AML-193 (cell line): Measurements from ENCODE around the gene UBR4.
A peak's percentile ranks its signal among the peaks of the same experiment; 100 is the strongest.

Experiments used
- DNase-seq, 2 experiments: peaks; one replicate each; lab custom pipeline; 2025; lab: John Stamatoyannopoulos, UW

Gene UBR4

DNA sequence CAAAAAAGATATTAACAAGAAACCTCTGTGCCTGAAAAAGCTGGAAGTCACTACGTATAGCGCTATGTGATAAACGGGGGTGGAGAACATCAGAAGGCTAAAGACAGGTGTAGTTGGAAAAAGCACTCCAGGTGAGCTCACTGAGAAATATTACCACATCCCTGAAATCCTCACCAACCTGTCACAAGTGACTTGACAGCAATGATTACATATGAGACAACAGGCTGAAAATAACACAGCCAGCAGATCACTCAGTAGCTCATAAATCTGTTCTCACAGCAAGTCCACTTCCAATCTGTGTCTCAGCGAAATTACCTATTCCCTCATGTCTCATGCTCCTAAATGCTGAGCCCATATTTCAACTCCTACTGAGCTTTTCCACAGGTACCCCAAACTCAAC lies 120.5 kb downstream of the UBR4 start:
- no peak for DNase-seq

DNA sequence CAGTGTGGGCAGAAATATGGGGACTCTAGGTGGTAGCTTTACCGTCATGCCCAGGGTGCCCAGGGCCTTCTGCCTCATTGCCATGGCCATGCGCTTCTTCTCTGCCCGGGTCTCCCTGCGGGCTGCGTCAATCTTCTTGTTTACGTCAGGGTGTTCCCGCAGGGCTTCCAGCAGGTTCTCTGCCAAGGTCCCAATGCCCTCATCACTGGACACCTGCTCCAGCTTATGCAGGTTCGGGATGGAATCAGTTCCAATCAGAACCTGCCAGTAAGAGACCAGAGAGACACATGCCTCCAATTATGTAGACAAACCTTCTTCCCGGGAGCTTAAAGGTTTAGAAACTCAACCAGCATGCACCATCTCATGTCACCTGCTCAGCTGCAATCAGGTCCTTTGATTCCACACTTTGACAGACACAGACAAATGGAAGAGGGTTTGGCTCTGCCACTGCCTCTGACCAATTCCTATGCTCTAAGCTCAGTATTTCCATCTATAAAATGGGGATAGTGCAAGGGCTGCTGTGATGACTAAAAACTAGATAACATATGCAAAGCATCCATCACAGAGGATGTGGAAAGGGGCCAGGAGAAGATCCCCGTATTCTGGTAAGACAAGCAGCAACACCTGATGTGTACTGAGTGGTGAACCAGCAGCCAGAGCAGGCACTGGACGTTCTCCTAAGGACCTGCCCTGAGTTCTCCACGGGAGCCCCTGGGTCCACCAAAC lies 121.2 kb downstream of the UBR4 start:
- DNase-seq: no peak

DNA sequence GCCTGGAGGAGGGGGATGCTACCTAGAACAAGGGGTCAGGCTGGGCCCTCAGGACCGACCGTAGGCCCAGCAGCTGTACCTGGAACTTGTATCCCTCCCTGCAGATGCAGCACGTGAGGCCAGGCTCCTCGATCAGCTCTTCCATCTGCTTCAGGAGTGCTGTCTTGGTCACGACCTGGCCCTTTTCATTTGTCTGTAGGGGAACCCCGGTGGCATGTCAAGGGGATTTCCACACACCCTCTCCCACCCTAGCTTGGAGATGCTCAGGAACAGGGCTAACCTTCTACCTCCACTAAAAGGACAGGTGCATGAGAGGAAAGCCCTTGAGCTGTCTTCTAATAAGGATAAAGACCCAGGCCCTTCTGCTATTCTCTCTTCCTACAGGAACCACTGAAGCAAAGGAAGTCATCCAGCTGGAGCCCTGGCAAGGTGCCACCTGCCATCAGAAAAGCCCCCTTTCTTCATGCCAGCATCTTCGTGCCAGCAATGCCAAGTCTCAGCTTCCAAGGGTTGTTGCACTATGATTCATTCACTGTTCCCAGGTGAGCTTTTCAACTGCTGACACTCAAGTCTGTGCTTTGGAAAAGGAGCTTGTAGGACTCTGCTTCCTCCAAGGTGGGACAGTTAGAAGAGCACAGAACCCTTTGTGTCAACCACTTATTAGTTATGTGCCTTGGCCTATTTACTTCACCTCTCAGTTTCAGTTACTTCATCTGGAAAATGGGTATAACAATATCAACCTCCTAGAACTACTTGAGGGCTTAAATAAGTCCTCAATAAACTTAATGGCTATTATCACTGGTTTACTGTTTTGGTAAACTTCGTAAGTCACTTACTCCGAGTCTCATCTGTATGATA lies 122.1 kb downstream of the UBR4 start:
- DNase-seq: no peak

DNA sequence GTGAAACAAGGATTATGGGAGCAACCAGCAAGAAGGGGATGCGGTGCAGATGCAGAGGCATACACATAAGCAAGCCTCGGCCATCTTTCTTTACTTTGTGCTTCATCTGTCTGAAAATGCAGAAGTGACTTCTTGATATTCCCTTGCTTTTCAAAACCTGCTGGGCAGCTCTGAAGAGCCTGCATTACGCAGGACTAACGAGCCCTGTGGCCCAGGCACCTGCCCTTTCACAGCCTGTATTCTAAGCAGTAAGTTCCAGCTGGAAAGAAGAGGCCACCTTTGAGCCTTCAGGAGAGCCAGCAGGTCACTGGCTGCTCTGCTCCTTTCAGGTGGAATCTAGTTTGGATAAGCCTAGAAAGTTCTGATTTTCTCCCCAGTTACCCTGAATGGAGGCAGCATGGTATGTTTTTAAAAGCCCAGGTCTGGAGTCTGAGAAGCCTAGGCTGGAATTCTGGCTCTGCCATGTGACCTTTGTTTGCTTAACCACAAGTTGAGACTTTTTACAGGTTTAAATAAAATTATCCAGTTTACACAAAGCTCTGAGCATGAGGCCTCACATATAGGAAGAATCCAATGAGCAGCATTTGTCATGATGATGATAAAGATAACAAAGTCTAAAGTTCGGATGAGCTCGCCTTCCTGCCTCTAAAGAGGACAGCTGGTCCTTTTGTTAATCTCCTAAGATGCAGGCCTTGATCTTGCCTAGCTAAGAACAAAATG lies 122.9 kb downstream of the UBR4 start:
- no peak for DNase-seq

DNA sequence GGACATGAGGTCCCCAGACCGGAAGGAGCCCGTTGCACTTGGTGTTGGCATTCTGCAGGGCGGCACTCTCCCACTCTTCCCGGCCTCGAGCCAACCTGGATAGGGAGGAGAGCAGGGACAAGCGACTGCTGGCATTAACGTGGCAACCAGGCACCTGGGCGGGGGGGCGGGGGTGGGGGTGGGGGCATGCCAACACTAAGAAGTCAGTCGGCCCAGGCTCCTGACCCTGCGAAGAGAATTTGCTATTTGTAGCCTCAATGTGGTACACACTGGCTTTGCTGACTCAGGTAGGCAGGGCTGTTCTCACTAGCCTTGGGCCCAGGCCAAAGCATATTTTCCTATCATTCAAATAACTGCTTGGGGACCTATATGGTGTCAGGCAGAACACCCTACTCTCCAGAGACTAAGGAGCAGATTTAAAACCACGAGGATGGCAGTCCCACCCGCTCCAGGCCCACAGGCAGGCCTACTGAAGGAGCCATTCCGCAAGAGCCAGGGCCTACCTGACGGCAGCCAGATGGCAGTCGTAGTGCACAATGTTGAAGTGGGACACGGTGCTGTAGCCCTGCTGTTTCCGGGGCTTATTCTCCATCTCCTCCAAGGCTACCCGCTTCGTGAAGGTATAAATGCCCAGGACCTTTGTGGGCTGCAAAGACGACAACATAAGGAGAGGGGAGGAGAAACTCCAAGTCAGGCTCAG lies 123.7 kb downstream of the UBR4 start:
- DNase-seq: no peak

DNA sequence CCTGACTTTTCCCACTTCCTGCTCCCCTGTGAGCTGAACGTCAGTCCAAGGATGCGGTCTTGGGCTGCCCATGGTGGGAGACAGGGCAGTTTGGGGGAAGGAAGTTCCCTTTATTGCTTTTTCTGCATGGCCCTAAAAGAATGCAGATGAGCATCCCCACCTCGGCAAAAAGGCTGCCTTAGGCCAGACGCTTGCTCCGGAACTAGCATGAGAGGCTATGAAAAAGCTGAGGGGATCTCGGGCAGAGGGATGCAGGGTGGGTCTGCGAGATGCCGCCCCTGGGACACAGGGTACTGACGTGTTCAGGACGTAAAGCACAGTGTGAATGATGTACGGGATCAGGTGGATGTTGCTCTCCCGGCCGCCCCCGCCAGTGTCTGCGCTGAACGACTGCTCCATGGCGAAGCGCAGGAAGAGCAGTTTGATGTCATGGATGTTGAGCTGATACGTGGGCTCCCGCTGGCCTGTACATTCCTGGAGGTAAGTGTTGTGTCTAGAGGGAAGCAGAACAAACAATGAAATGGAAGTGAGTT lies 125.8 kb downstream of the UBR4 start:
- no peak for DNase-seq

DNA sequence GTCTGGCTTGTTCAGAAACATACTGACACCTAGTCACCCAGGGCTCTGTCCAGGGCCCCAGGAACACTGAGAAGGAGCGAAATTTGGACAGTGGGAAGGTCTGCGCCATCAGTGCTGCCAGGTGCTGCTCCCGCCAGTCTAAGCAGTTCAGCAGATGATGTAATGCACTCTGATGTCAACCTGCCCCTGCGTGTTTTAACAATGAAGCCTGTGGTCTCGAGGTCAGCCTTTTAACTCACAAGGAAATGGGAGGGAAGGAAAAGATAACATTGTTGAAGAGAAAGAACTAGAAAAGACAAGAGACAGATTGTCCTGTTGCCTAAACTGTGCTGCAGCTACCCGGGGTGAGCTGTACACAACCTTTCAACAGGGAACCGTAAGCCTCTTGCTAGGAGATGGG lies 127.0 kb downstream of the UBR4 start:
- no peak for DNase-seq

DNA sequence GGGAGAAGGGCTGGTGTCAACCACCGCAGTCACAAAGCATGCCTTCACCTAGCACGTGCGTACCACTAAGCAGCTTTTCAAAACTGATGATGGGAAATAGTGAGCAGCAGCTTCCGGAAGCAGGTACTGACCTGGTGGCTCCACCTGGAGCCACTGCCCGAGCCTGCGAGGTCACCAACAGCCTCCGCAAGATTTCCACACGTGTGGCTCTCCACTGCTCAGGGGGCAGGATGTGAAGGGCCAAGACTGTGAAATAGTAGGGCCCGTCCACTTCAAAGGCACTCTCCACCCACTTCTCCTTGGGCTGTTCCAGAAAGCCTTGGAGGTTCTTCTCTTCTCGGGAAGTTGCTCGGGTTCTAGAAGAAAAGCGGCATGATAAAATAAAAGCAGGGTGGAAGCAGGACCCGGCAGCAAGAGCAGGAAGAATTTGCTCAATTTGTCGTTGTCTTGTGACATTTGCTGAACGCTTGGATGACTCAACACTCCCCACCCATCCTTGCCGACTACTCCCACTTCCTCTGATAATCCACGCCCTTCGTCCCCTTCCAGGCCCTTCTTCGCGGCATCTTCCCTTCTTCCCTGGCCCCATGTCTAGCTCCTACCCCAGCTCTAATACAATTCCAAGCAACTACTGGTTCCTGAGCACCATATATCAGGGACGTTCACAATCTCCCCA lies 128.7 kb downstream of the UBR4 start:
- peak in 1 of 2 experiments; percentile 2 for DNase-seq

DNA sequence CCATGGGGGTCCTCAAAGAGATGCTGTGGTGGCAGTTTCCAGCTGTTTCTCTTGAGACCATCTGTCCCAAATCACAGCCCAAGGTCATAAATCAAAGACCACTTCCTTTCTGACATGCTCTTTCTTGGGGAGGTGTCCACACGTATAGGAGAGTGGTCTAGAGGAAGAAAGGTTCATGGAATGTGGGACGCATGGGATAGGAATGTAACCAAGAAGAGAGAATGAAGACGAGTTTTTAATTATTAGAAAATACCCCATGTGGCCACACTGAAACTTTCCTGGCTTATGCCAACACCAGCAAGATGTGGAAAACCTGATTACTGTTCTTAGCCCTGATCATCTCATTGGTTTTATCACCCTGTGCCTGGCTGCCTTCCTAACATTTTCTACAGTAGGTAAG lies 129.3 kb downstream of the UBR4 start:
- no peak for DNase-seq

DNA sequence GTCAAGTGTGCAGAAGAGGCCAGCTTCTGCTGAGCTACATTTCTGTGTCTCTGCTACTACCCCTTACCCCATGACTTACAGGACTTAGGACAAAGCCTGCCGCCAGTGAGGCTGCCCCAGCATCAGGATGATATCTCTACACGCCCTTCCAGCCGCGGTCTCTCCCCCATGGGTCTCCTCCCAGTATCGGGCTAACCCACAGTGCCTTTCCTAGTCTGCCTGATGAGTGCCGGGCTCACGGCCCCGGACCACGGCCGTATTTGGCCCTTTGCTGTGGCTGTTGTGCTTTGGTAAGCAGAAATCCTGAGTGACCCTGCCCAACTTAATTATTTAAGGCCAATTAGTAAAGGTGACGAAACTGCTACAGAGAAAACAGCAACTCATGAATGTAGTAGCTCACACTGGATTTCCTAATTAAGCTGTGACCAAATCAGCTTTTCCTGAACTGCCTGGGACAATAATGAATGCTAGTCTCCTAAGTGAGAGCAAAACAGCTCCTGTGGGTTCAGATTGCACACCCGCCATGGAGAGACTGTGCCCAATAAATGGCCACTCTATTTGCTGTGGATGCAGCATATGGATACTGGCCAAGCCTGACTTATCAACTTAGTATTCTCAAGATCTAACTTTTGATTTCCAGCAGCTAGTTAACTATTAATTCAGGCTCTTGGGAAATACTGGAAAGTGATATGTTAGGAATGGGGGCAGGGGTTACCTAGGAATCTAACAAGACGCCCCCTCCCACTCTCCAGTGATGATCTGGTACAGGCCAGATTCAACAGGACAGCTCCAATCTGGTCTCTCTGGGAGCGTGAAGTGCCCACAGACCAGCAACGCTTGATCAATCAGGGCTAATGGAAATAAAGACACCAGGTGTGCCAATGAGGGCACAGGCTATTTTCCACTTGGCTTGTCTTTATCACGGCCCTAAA lies 130.3 kb downstream of the UBR4 start:
- no peak for DNase-seq

DNA sequence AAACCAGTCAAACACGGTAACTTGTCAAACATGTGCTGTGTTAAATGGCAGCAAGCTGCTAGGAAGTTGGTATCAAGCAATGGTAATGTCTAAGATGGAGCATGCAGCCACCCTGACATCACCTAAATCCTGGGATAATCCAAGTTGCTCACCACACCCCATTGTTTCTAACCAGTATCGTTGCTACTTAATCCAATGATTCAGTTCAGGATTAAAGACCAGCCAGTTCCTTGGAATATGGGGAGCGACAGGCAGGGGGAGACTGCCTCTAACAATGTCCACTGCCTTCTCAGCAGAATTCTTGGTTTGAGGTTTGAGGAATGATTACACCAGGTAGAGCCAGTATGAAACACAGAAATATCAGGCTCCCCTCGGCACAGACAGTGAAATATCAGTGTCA lies 131.5 kb downstream of the UBR4 start:
- DNase-seq: no peak

DNA sequence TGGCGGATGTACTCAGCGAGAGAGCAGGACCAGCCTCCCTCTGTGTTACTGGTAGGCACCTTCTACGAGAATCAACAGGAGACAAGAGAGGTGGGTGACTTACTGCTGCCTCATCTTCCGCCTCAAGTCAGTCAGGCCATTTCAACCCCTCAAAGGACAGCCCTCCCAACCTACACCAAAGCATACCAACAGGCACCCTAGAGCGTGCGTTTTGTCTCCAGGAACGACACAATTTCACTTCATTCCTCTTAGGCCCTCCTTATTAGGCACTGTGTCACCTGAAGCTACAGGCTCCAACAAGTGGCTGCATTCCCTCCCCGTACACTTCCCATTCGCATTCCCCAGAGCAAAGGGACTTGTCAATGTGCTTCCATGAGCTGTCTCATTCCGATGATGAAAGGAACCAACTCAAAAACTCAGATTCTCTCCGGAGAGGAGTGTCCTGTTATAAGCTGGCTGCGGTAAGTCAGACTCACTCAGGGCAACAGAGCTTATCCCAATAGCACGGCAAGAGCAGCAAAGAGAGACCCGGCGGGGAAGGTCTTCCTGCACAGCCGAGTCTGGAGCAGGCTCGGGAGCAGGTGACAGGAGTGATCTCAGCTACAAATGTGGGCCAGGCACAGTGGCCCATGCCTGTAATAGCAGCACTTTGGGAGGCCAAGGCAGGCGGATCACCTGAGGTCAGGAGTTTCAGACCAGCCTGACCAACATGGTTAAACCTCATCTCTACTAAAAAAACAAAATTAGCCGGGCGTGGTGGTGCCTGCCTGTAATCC lies 133.0 kb downstream of the UBR4 start:
- no peak for DNase-seq

DNA sequence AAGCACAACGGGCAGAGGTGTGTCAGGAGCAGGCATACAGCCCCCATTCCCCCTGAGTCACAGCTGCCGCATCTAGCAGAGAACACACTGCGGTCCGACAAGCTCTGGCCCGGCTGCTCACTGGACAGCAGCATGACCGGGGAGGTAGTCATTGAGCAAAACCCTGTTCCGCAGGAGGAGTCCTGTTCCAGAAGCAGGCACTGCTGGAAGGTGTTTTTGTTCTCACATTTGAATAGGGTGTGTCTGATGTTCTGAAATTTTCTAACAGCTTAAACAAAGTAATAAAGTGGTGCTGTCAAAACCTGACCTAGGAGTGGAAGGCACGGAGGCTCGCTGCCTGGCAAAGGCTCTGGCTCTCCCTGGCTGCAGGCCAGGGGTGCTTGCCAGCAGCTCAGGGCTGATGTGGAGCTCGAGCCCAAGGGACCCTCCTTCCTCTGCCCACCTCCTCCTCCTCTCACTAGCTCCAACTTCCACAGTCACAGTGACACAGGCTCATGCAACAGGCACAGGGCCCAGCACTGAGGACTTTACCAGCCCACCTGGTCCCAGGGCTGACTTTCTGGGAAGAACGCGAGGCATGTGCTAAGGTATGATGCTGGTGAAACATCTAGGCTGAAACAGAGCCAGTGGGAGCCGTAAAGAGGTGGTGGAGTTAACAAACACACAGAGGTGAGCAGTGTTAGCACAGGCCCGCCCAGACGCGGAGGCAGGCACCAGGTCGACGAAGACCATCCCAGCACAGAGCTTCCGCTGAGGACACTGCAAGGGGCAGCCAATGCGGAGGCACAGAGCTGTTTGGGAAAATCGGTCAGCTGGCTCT lies 135.0 kb downstream of the UBR4 start:
- DNase-seq: no peak

DNA sequence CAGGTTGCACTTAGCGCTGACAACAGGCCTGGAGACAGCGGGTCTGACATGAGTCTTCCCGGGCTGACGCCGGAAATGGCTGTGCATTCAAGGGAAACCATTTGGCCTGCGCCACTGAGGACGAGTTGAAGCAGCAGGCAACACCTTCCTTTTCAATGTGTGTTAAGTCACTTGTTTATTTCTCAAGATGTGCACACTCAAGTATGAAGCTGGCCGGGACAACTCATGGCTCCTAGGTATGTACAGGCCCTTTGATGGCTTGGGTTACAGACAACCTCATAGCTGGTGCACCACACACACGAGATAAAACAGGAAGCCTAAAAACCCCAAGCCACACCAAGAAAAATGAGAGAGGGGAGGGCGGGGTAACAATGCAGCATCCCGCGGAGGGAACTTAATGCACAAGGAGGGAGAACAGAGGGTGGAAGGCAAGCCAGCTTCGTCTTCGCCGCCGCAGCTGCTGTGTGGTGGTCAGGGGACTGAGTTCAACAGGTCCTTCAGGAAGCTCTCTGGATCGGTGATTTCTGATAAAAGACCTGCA lies 135.6 kb downstream of the UBR4 start:
- DNase-seq: no peak

DNA sequence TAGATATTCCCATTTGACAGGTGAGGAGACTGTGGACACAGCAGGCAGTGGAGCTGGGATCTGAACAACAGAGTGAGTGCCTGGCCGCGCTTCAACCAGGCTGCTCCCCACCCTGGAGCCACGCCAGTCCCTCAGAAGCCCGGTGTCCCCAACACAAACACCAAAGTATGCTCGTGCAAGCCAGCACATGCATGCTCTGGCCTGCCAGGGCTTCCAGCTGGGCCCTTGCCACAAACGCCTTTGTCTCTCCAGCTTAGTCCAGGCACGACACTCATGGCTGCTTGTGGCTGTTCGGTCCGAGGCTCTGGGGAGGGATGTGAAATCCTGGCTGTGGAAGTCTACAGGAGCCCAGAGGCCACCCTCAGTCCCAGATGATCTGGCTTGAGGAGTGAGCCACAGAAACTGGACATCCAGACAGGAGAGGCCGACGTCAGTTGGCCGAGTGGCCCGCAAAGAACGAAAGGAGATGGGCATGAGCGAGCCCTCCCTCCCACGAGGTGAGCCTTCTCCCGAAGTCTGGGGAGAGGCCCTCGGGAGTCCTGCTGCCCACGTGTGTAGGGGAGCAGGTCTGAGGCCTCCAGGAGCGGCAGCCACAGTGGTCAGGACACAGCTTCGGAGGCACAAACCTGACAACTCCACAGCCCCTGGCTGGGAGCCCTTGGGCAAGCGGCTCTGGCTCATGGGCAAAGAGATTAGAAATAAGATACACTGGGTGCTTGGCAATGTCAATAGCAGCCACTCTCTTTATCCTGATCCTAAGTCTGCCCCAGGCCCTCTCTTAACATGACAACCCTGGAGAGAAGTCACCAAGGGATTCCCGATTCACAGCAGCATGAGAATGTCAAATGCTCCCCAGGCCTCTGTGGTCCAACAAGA lies 136.5 kb downstream of the UBR4 start:
- no peak for DNase-seq

DNA sequence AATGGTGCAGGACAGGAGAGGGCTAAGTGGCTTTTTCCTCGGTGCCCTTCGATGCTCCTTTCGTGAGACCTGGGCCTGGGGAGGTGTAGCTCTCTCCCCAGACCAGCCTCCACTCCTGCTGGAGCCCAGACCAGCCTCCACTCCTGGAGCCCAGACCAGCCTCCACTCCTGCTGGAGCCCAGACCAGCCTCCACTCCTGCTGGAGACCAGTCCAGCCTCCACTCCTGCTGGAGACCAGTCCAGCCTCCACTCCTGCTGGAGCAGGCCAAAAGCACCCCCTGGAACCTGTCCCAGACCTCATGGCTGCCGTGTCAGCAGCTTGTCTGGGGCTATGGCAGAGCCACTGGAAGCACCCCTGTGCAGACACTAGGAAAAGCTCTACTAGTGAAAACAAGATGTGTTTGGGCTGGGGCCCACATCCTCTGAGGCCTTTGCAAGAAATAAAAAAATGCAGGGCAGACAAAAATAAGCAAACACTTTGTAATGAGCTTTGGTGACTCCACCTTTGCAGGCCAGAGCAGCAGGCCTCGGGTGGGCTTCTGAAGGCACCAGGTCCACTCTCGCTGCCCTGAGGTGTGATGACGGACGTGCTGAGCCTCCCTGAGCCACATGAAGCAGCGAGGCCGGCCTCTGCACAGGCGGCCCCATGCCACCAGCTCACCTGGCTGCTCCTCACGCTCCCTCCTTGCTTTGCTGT lies 137.6 kb downstream of the UBR4 start:
- no peak for DNase-seq
